Central memory CD4-positive, alpha-beta T cell (primary cell): ENCODE results near the gene ULK1.

Source experiments
- DNase-seq: peaks from one replicate; pipeline ENCODE4 v3.0.0; 2022

The ULK1 gene

DNA sequence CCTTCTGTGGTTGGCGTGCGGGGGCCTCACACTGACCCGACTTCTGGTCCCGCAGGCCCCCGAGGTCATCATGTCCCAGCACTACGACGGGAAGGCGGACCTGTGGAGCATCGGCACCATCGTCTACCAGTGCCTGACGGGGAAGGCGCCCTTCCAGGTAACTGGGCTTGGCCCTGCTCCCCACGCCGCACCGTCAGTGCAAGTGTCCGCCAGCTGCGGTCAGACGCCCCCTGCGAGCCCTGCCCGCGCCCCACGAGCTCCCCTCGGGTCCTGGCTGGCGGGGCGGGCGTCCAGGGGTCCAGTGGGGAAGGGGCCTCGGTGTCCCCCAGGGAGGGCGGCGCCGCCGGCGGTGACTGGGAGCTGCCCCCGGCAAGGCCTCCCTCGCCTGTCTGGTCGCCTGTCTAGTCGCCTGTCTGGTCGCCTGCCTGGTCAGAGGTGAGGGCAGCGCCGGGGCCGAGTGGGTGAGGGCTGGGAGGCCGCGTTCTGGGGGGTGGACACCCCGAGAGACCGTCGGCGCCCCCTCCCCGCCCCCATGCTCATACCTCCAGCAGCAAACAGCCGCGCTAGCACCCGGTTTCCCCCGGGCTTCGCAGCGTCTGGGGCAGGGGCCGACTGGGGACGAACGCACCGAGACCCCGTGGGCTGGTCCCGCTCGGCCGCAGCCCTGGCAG is 14.8 kb downstream of the ULK1 start:
- no peak for DNase-seq

DNA sequence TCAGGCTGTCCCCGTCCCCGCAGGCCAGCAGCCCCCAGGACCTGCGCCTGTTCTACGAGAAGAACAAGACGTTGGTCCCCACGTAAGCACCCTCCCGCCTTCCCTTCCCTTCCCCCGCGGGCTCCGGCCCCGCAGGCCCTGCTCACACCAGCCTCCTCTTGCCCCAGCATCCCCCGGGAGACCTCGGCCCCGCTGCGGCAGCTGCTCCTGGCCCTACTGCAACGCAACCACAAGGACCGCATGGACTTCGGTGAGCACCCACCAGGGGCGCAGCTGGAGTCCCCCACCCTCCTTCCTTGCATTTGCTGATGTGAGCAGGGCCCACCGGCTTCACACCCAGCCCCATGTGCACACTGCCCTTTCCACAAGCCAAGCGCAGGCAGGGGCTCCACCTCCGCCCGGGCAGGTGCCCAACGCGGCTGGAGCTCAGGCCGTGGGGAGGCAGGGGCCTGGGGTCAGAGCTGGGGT is 15.4 kb downstream of the ULK1 start:
- DNase-seq, result no peak

DNA sequence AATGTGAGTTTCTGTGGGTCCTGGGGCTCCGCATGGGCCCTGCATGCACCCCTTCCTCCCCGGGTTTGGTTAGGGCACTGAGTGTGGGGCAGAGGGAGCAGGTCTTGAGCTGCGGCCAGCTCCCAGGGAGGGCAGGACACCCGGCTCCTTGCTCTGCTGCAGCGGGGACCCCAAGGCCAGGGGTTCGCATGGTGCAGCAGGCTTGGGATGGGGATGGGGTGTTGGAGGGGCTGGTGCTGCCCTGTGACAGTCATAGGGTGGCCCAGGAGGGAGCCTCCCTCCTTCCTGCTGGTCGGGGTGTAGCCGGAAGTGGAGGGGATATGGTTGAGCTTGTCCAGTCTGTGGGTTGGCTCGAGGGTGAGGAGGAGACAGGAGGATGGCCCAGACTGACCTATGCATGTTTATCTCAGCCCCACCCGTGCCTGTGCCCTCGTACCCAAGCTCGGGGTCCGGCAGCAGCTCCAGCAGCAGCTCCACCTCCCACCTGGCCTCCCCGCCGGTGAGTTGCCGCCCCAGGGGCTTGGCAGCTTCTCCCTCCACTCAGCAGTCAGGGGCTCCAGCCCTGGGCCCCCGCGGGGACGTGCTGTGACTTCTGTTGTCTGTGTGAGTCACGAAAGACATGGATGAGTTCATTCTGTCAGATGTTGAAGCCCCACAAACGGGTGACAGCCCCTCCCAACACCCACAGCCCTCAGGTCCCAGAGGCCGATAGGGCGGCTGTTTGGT is 16.0 kb downstream of the ULK1 start:
- no peak for DNase-seq

GRCh38 chr12:131911028-131911650 is 16.7 kb downstream of the ULK1 start:
- DNase-seq, result no peak

- DNase-seq, result no peak
Observed at GRCh38 chr12:131911851-131912477, 17.5 kb downstream of the ULK1 start.

- DNase-seq, result no peak
Observed at GRCh38 chr12:131912518-131913274, 18.3 kb downstream of the ULK1 start.

DNA sequence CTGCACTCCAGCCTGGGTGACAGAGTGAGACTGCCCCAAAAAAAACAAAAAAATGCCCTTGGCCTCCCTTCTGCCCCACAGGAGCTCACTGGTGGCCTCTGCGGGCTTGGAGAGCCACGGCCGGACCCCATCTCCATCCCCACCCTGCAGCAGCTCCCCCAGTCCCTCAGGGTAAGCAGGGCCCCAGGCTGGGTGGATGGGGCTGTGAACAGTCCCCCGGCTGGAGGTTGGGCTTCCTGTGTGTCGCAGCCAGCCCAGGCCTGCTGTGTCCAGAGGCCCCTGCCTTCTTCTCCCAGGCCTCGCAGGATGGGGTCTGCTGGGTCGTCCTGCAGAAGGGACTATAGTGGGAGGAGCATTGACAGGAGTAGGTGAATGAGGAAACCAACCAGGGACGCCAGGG is 19.2 kb downstream of the ULK1 start:
- DNase-seq, result no peak

- DNase-seq, result no peak
Observed at GRCh38 chr12:131914179-131914702, 19.8 kb downstream of the ULK1 start.

DNA sequence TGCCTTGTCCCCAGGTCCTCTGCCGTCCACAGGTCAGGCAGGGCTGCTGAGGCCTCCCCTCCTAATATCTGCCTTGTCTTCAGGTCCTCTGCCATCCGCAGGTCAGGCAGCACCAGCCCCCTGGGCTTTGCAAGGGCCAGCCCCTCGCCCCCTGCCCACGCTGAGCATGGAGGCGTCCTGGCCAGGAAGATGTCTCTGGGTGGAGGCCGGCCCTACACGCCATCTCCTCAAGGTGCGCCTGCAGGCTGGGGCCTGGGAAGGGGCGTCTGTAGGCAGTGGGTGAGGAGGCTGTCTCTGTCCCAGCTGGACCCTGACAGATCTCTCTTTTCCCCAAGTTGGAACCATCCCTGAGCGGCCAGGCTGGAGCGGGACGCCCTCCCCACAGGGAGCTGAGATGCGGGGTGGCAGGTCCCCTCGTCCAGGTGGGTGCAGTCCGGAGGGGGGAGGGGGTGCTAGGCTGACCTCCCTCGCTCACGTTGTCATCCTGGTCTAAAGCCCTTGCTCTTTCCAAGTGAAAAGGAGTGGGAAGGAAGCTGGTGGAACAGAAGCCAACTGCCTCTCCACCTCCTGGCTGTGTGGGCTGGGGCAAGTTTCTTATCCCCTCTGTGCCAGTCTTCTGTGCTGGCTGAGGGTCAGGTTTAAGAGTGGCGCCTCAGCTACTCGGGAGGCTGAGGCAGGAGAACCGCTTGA is 20.7 kb downstream of the ULK1 start:
- no peak for DNase-seq

DNA sequence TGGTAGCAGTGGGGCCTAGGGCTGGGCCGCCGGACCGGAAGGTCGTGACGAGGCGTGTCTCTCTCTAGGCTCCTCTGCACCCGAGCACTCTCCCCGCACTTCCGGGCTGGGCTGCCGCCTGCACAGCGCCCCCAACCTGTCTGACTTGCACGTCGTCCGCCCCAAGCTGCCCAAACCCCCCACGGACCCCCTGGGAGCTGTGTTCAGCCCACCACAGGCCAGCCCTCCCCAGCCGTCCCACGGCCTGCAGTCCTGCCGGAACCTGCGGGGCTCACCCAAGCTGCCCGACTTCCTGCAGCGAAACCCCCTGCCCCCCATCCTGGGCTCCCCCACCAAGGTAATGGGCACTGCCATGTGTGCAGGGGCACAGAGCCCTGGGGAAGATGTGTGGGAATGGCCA is 21.4 kb downstream of the ULK1 start:
- no peak for DNase-seq

- no peak for DNase-seq
Observed at GRCh38 chr12:131916306-131917138, 22.1 kb downstream of the ULK1 start.

- no peak for DNase-seq
Observed at GRCh38 chr12:131917139-131917710, 22.8 kb downstream of the ULK1 start.

GRCh38 chr12:131917711-131918306 is 23.4 kb downstream of the ULK1 start:
- DNase-seq, result no peak

DNA sequence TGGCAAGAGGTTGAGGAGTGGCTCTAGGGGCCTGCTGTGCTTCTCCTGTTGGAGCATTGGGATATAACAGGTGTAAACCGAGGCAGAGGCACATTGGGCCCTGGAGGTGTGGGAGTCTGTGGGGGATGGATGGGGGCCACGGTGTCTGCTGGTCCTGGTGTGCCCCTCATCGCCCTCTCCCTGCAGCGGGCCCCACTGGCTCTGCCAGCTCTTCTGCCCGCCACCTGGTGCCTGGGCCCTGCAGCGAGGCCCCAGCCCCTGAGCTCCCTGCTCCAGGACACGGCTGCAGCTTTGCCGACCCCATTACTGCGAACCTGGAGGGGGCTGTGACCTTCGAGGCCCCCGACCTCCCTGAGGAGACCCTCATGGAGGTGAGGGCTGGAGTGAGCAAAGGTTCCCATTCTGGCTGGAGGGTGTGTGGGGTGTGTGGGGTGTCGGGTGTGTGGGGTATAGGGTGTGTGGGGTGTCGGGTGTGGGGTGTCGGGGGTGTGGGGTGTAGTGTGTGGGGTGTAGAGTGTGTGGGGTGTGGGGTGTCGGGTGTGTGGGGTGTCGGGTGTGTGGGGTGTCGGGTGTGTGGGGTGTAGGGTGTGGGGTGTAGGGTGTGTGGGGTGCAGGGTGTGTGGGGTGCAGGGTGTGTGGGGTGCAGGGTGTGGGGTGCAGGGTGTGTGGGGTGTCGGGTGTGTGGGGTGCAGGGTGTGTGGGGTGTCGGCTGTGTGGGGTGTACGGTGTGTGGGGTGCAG is 24.1 kb downstream of the ULK1 start:
- no peak for DNase-seq

DNA sequence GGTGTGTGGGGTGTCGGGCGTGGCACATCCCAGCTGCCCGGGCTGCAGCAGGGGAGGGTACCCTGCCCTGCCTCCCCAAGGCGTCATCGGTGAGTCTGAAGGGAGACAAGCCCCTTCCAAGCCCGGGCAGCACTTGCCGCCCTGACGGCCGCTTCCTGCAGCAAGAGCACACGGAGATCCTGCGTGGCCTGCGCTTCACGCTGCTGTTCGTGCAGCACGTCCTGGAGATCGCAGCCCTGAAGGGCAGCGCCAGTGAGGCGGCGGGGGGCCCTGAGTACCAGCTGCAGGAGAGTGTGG is 24.6 kb downstream of the ULK1 start:
- no peak for DNase-seq

GRCh38 chr12:131919366-131920156 is 25.1 kb downstream of the ULK1 start:
- no peak for DNase-seq

DNA sequence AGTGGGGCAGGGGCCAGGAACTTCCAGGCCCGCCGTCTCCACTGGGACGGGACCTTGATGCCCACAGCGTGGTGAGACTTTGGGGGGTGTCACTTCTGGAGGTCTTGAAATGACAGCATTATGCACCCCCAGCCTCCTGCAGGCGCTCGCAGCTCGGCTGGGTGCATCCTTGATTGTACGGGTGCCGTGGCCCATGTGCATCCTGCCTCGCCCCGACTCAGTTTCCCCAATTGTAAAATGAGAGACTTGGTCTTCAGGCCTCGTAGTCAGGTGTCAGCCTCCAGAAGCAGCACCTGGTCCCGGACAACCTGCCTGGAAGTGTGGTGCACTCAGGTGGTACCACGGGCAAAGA is 25.7 kb downstream of the ULK1 start:
- DNase-seq, result no peak

DNA sequence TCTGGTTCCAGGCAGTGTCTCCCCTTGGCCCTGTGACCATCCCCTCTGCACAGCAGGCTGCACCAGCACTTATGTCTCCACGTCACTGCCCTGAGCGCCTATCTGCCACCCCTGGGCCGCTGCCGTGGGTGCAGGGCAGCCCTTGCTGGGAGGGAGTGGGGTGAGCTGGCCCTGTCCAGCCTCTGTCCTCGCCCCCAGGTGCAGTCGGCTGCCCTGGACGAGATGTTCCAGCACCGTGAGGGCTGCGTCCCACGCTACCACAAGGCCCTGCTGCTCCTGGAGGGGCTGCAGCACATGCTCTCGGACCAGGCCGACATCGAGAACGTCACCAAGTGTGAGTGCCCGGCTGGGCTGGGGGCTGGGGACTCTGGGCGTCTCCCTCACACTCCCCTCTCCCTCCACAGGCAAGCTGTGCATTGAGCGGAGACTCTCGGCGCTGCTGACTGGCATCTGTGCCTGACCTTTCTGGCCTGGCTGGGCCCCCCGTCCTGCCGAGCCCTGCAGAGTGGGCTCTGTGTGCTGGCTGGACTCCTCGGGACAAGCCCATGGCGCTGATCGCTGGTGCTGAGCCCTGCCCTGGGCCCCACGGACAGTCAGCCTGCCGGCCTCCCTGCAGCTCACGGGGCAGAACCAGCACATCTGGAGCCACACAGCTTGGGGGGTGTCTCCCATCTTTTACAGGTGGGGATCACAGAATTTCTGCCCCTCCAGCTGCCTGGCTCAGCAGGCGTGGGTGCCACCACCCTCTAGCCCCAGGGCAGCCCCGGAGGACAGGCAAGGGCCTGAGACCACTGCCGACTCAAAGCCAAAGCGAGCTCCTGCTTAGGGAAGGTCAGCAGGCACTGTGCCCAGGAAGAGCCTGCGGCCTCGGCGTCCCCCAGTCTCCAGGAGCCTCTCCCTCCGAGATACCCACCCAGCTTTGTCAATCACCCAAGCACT is 26.7 kb downstream of the ULK1 start:
- DNase-seq, result no peak
